K562 (cell line): ENCODE data around the gene DUS1L. TPM values are rescaled to one million over a fixed set of nuclear protein-coding genes. Genes with fewer than 3 reads are reported as not detected.

Source experiments
- BRD9 ChIP-seq: fragments of 450-650 bp; IDR thresholded peaks from 2 replicates; pipeline ENCODE4 v1.6.1; 2018; ENCODE audit warnings: low read depth; ENCODE audit not compliant: partially characterized antibody
- CAMTA2 ChIP-seq: fragments of 250-450 bp; sonication (Bioruptor Pico); conservative IDR thresholded peaks from 2 replicates; pipeline ENCODE4 v1.5.1; 2022
- CBFA2T3 ChIP-seq: fragments of 450-650 bp; IDR thresholded peaks from 2 replicates; pipeline ENCODE4 v1.6.1; 2017
- ESRRB ChIP-seq: fragments of 250-450 bp; sonication (Bioruptor Pico); IDR thresholded peaks from 2 replicates; pipeline ENCODE4 v1.5.0; 2020; ENCODE audit warnings: mild to moderate bottlenecking, moderate library complexity, borderline replicate concordance
- HDAC8 ChIP-seq: fragments of 450-650 bp; IDR thresholded peaks from 2 replicates; pipeline ENCODE4 v1.6.1; 2016; ENCODE audit warnings: mild to moderate bottlenecking, missing genetic modification characterization, moderate library complexity, missing compliant biosample characterization
- HIVEP1 ChIP-seq: fragments of 250-450 bp; sonication (Bioruptor Pico); IDR thresholded peaks from 2 replicates; pipeline ENCODE4 v1.4.0; 2020; ENCODE audit warnings: mild to moderate bottlenecking
- KLF16 ChIP-seq: IDR thresholded peaks from 2 replicates; pipeline ENCODE4 v1.6.1; 2016; ENCODE audit warnings: antibody characterized with exemption
- MNT ChIP-seq, 2 experiments: fragments of 450-650 bp; conservative IDR thresholded peaks; 2 replicates each; pipeline ENCODE4 v1.6.1; 2017; ENCODE audit warnings: mild to moderate bottlenecking in 2 of 2, moderate library complexity in 2 of 2
- NCOR1 ChIP-seq: fragments of 450-650 bp; IDR thresholded peaks from 2 replicates; pipeline ENCODE4 v1.6.1; 2016; ENCODE audit warnings: mild to moderate bottlenecking, moderate library complexity
- TAF1 ChIP-seq: IDR thresholded peaks from 2 replicates; pipeline ENCODE4 v1.6.1; 2011; ENCODE audit warnings: mild to moderate bottlenecking, low read length, moderate library complexity; ENCODE audit not compliant: insufficient read depth, control insufficient read depth, severe bottlenecking; ENCODE audit errors: extremely low read depth
- THRB ChIP-seq: fragments of 450-650 bp; formaldehyde crosslinking; conservative IDR thresholded peaks from 2 replicates; pipeline ENCODE4 v1.4.0; 2022; ENCODE audit warnings: mild to moderate bottlenecking, missing genetic modification characterization
- ZNF184 ChIP-seq: sonication (generic); formaldehyde crosslinking; IDR thresholded peaks from 2 replicates; pipeline ENCODE4 v1.5.0; 2020; ENCODE audit warnings: missing genetic modification reagents
- ZNF609 ChIP-seq: sonication (generic); formaldehyde crosslinking; IDR thresholded peaks from 2 replicates; pipeline ENCODE4 v1.8.1; 2023; ENCODE audit warnings: missing genetic modification reagents, mild to moderate bottlenecking, borderline replicate concordance
- ZNF778 ChIP-seq: fragments of 450-650 bp; formaldehyde crosslinking; IDR thresholded peaks from 2 replicates; pipeline ENCODE4 v1.4.0; 2020; ENCODE audit warnings: mild to moderate bottlenecking, moderate library complexity
- polyA plus RNA-seq, 8 experiments: library from polyadenylated mRNA; depleted of rRNA in 4 of 8; stranded (reverse) in 5 of 8; unstranded in 3 of 8; fragments of >200 nt; fragmentation: Nextera tagmentation in 2 of 8; fragmentation: Illumina TruSeq in 1 of 8; extraction: Ambion mirVana in 2 of 8; extraction: Trizol in 1 of 8; gene quantifications; 2 replicates each; pipeline versions ENCODE4 v1.2.1 to v1.2.3, GENCODE V29; 2011 to 2014; ENCODE audit warnings: inconsistent platforms in 1 of 8, missing spikeins in 1 of 8
- total RNA-seq, 7 experiments: library from RNA; depleted of rRNA in 6 of 7; stranded (reverse); fragments of >200 nt in 6 of 7; fragmentation: Illumina TruSeq in 2 of 7; extraction: Trizol in 2 of 7; gene quantifications; 2 replicates each; pipeline versions ENCODE4 v1.2.1 to v1.2.3, GENCODE V29; 2011 to 2021; ENCODE audit warnings: low replicate concordance in 1 of 7
- TF ChIP-seq, protein P1 (sequence below), 2 experiments: IDR thresholded peaks; 2 replicates each; pipeline ENCODE4 v1.6.1; 2012; ENCODE audit warnings: improper control_type of control experiment in 2 of 2, low read depth in 2 of 2, low read length in 2 of 2, borderline replicate concordance in 1 of 2
- TF ChIP-seq, protein P2 (sequence below): fragments of 250-450 bp; sonication (Bioruptor Pico); IDR thresholded peaks from 2 replicates; pipeline ENCODE4 v1.6.1; 2021; ENCODE audit warnings: mild to moderate bottlenecking

Gene DUS1L
- total and polyA plus RNA-seq, 9 of the 15 experiments (the other 6 are each of a cell fraction or from before 2014, with no cell fraction given) = 7.8 to 210 (median 83.9) TPM

- TF ChIP-seq CBFA2T3 = no peak
- TF ChIP-seq BRD9 = no peak
- TF ChIP-seq, protein P1, sequence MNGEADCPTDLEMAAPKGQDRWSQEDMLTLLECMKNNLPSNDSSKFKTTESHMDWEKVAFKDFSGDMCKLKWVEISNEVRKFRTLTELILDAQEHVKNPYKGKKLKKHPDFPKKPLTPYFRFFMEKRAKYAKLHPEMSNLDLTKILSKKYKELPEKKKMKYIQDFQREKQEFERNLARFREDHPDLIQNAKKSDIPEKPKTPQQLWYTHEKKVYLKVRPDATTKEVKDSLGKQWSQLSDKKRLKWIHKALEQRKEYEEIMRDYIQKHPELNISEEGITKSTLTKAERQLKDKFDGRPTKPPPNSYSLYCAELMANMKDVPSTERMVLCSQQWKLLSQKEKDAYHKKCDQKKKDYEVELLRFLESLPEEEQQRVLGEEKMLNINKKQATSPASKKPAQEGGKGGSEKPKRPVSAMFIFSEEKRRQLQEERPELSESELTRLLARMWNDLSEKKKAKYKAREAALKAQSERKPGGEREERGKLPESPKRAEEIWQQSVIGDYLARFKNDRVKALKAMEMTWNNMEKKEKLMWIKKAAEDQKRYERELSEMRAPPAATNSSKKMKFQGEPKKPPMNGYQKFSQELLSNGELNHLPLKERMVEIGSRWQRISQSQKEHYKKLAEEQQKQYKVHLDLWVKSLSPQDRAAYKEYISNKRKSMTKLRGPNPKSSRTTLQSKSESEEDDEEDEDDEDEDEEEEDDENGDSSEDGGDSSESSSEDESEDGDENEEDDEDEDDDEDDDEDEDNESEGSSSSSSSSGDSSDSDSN (IDR thresholded peaks at IDR 0.05; ENCODE audit: borderline replicate concordance in 1 of 2, low read depth in 2 of 2, low read length in 2 of 2) = no peak
- TF ChIP-seq THRB (CRISPR knock-in tag) = no peak
- no peak for TF ChIP-seq CAMTA2
- no peak for TF ChIP-seq ESRRB (CRISPR knock-in tag)
- TF ChIP-seq ZNF778 (CRISPR knock-in tag) = no peak
- no peak for TF ChIP-seq KLF16
- TF ChIP-seq MNT (conservative IDR thresholded peaks at IDR 0.05) = peak; percentile 92 to 96
- peak; percentile 64 for TF ChIP-seq NCOR1
- TF ChIP-seq, protein P2, sequence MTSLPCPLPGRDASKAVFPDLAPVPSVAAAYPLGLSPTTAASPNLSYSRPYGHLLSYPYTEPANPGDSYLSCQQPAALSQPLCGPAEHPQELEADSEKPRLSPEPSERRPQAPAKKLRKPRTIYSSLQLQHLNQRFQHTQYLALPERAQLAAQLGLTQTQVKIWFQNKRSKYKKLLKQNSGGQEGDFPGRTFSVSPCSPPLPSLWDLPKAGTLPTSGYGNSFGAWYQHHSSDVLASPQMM (CRISPR knock-in tag) = no peak
- TF ChIP-seq HIVEP1 (CRISPR knock-in tag) = no peak
- TF ChIP-seq TAF1 = no peak
- peak; percentile 78; the same call in 1 of the 2 replicates for TF ChIP-seq HDAC8 (tag)
- TF ChIP-seq ZNF609 (CRISPR knock-in tag) = peak; percentile 17; the same call in 1 of the 2 replicates
- no peak for TF ChIP-seq ZNF184 (CRISPR knock-in tag)
Measured at GRCh38 chr17:82098939-82099763, 33.5 kb upstream of the DUS1L start (continued).
